Stimulated activated CD4-positive, alpha-beta T cell treated with anti-CD3 and anti-CD28 coated beads, Interleukin-2, amount 100 ng/mL, for 4 hours (primary cell): Measurements from ENCODE around the gene TMEM119.
"Not testable (repeated sequence)": the region's sequence is repeated elsewhere in the genome, so short reads cannot be mapped to it uniquely, and the experiment has no call there.

Experiments
- DNase-seq: peaks from one replicate; pipeline ENCODE4 v3.0.0-alpha.2; 2020; ENCODE audit warnings: low read depth

TMEM119 gene

DNA sequence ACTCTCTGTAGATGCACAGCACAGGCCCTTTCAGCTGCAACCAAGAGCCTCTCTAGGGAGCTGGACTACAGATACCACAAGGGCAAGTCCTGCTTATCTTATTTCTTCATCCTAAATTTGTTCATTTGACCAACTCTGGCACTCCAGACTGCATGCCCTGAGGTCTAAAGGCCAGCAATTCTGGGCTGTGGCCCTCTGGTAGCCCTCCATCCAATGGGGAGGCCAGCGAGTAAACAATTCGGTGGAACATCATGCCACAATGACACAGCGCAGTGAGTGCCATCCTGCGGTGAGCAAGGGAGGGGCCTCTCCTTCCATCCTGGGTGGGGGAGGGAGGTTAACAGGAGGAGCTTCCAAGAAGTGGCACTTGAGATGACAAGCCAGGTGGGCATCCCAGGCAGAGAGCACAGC is 36.5 kb upstream of the TMEM119 start:
- DNase-seq = no peak

DNA sequence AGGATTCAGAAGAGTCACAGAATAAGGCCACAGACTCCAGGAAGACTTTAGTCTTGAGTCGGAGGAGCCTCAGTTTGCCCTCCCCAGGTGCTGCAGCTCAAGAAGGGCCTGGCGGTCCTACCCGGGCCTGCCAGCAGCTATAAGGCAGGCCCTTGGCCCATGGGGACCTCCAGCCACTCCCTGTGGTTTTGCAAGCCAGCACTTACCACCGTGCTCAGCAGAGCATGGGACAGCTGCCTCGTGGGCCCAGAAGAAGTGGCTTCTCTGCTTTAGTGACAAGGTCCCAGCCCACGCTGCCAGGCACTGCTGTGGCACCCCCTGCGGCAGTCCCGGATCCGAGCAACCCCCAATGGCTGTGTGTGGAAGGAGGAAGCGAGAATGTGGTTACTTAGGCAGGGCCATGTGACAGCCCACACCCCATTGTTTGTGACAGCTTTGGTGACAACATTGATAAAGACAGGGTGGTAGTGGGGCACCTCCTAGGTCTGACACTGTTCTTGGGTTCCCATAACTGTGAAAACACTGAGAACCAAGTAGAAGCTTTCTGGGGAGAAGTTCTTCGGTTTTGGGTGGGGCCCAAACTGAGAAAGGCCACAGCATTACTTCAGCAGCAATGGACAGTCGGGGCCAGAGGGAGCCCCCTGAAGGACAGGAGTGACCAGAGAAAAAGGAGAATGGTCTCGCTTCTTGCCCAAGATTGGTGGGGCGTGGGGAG is 35.8 kb upstream of the TMEM119 start, which contains the start of gene SELPLG:
Gene SELPLG (minus strand): TSS at position 361 of the 715 bp plus-strand sequence. CDS start 9,587 bp downstream, outside the sequence.
- DNase-seq = peak; percentile 78

GRCh38 chr12:108633081-108633533 is 35.2 kb upstream of the TMEM119 start:
- no peak for DNase-seq

GRCh38 chr12:108631261-108631660 is 33.4 kb upstream of the TMEM119 start:
- not testable (repeated sequence) for DNase-seq

DNA sequence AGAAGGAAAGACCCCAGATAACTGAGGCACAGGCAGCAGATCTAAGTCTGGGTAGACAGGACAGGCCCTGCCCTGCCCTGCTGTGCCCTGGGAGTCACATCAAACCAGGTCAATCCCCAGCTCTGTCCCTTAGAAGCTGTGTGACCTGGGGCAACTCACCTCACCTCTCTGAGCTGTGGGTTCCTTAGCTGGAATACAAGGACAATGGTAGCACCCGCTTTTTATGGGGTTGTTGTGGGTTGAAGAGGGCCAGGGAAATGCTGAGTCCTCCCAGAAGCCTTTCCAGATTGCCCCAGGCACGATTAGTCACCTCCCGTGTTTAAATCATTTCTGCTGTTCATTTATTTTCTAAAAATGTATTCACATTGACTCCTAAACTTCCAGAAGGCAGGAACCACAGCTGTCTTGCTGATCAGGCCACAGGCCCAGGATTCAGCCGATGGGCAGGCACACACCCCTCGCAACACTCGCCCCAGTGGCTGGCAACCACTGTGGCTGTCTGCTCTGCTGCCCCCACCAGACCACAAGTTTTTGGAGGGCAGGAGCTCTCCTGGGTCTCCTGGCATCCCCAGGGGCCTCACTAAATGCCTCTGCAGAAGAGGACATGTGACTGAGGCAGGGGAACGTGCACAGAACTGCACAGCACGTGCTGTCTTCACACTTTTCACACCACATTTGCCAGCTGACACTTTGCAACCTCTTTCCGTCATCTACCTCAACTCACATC is 32.8 kb upstream of the TMEM119 start:
- no peak for DNase-seq

GRCh38 chr12:108629824-108630476 is 32.1 kb upstream of the TMEM119 start:
- DNase-seq = peak; percentile 47

GRCh38 chr12:108629151-108629550 is 31.3 kb upstream of the TMEM119 start:
- no peak for DNase-seq

DNA sequence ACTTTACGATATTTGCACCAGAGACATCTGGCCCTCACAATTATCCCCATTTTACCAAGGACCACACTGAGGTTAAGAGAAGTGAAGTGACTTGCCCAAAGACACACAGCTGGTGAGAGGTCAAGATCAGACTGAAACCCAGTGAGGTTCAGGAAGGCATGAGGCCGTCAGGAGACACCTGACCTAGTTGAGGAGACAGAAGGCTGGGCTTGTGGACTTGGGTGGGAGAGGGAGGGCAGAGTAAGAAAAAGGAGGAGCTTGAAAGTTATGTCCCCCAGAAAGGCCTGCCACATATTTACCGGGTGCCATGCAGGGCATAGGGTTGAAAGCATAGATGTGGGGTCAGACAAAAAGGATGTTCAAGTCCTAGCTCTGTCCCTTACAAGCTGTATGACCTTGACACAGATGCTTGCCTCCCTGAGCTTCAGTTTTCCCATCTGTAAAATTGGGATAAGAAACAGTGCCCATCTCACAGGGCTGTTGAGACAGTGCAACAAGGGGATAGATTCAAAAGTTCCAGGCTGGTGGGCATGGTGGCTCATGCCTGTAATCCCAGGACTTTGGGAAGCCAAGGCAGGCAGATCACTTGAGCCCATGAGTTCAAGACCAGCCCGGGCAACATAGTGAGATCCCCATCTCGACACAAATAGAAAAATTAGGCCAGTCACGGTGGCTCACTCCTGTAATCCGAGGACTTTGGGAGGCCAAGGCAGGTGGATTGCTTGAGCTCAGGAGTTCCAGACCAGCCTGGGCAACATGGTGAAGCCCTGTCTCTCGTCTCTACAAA is 29.4 kb upstream of the TMEM119 start:
- DNase-seq = no peak

GRCh38 chr12:108625228-108625627 is 27.3 kb upstream of the TMEM119 start:
- no peak for DNase-seq

DNA sequence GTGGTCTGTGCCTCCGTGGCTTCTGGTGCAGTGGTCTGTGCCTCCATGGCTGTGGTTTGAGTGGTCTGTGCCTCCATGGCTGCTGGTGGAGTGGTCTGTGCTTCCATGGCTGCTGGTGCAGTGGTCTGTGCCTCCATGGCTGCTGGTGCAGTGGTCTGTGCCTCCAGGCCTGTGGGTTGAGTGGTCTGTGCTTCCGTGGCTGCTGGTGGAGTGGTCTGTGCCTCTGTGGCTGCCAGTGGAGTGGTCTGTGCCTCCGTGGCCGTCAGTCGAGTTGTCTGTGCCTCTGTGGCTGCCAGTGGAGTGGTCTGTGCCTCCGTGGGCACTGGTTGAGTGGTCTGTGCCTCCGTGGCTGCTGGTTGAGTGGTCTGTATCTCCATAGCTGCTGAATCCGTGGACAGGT is 25.7 kb upstream of the TMEM119 start:
- DNase-seq = no peak

DNA sequence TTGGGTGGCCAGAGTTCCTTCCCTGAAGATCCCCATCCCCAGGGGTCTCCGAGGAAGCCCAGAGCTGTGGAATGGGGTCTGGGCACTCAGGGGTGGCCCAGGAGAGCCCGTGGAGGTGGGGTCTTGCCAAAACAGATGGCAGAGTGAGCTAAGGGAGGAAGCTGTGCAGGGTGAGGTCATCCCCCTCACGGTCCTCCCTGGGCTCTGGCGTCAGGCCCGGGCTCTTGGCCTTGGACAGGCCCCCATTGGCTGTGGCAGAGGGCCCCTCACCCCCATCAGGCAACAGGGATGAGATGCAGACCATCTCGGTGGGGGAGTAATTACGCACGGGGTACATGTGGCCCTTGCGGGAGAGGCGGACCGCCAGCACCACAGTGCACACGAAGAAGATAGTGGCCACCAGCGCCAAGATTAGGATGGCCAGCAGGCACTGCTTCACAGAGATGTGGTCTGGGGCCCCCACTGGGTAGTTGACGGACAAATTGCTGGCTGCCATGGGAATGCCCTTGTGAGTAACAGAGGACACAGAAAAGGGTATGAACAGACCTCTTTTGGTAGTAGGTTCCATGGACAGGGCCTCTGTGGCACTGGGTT is 25.1 kb upstream of the TMEM119 start:
- no peak for DNase-seq

DNA sequence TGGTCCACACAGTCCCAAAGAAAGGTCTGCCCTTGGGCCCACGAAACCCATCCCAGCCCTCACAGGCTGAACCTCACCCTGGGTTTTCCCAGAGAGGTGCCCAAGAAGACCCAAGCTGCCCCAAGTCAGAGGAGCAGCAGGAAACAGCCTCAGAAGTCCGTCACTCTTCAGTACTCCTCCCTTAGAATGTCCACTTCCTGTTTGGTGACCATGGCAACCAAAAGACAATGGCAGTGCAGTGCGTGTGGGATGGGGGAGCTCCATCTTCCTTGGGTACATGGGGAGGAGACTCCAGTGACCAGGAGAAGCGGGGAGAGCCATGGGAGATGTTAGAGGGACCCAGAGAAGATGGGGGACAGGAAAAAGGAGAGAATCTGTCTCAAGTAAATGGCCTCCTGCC is 24.5 kb upstream of the TMEM119 start:
- no peak for DNase-seq

- no peak for DNase-seq
These were observed 23.3 kb upstream of the TMEM119 start for GRCh38 chr12:108621161-108621560.

DNA sequence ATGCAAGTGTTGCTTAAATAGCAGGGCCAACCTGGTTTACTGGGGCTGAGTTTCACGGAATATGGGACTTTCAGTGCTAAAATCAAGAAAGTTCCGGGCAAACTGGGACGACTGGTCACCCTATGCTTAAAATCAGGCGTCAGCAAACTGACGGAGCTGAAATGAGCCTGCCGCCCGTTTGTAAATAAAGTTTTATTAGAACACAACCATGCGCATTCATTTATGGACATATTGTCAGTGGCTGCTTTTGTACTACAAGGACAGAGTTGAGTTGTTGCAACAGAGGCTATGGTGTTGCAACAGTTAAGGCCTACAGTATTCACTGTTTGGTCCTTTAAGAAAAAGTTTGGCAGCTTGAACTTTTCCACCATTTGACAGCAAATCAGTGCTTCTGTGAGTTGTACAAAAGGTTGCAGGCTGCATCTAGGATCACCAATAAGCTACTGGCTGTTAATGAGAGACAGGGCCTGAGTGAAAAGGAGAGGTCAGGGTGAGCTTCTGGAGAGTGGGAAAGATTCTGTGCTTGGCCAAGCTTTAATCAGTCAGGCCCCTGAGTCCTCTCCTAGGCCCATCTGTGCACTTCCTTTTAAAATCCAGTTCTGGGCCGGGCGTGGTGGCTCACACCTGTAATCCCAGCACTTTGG is 22.5 kb upstream of the TMEM119 start:
- no peak for DNase-seq

GRCh38 chr12:108619369-108620160 is 21.7 kb upstream of the TMEM119 start:
- DNase-seq = no peak

GRCh38 chr12:108618953-108619274 is 21.0 kb upstream of the TMEM119 start:
- DNase-seq = not testable (repeated sequence)

DNA sequence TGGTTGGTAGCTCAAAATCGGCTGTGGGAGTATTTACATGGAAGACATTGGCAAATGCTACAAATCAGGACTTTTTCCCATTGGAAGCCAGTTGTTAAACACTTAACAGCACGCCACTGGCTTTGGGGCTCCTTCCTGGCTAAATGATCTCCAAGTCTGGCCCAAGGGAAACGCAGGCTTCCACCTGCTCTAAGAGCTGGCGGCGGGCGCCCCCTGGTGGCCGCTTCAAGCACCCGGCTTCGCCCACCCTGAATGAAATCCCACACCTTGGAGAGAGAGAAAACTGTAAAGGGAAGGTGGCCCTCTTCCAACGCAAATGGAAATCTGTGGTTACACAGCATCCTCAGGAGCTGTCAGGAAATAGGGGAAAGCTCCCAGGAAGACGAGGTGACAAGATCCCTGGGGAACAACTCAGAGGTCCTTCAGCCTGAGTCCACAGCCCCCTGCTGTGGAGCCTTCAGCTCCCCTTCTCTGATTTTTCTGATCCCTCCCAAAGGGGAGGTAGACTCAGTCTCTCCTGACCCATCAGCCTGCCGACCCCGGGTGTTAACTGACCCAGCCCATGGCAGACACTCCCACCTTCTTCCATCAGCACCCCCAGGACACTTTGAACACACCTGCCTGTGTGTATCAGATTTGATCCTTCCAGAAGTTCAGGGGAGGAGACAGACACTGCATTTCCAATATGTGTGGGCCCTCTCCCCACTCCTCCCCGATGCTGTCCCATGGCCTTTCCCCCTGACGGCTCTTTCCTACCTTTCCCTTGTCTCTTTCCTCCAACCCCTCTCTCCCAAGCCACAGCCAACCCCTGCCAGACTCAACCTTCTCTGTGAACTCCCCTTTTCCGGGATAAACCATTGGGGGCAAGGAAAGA is 20.4 kb upstream of the TMEM119 start:
- peak; percentile 59 for DNase-seq

GRCh38 chr12:108616941-108617858 is 19.3 kb upstream of the TMEM119 start:
- DNase-seq = peak; percentile 70
